IMR-90 (cell line): ENCODE results near the gene ATG5. TPM values are rescaled to one million over a fixed set of nuclear protein-coding genes. Genes with fewer than 3 reads are reported as not detected.
A peak's percentile ranks its signal among the peaks of the same experiment; 100 is the strongest.

Source experiments
- ATAC-seq: fragments of 200-7000 bp; cut with Tn5 transposase; 2 replicates; pipeline ENCODE4 v1.9.1; 2020; ENCODE audit warnings: low read depth, mild to moderate bottlenecking, moderate library complexity
- BruUV-seq: library from RNA; stranded (reverse); fragments of 400-500 nt; replicated peaks from 2 replicates; lab custom pipeline; 2021; lab: Mats Ljungman, UMichigan
- CTCF ChIA-PET: fragments of 300-600 bp; formaldehyde crosslinking; extraction: SDS; loops from one replicate; lab custom pipeline; 2021; ENCODE audit warnings: antibody characterized with exemption; lab: Yijun Ruan, JAX
- POLR2A ChIA-PET: fragments of 300-600 bp; sonication (Branson Sonifier 250); formaldehyde crosslinking; loops from one replicate; lab custom pipeline; 2022; ENCODE audit warnings: antibody characterized with exemption; ENCODE audit not compliant: unreplicated experiment; lab: Charles Lee
- DNase-seq: peaks from one replicate; pipeline ENCODE4 v3.0.0; 2013
- H2AFZ ChIP-seq: replicated peaks from 2 replicates; pipeline ENCODE3; 2013; ENCODE audit warnings: low read length, mild to moderate bottlenecking; ENCODE audit not compliant: poor library complexity
- H2AK5ac ChIP-seq: 2 replicates; pipeline ENCODE4 v1.6.1; 2013; ENCODE audit warnings: low read depth, low read length, inconsistent platforms
- H2AK9ac ChIP-seq: replicated peaks from 2 replicates; pipeline ENCODE3; 2013; ENCODE audit warnings: mild to moderate bottlenecking, low read depth, low read length, moderate library complexity; ENCODE audit not compliant: poor library complexity
- H2BK120ac ChIP-seq: 2 replicates; pipeline ENCODE4 v1.6.1; 2013; ENCODE audit warnings: low read depth, low read length, inconsistent platforms
- H2BK15ac ChIP-seq: 3 replicates; pipeline ENCODE4 v1.6.1; 2013; ENCODE audit warnings: low read depth, low read length, inconsistent platforms
- H2BK20ac ChIP-seq: 2 replicates; pipeline ENCODE4 v1.6.1; 2013; ENCODE audit warnings: low read depth, mild to moderate bottlenecking, inconsistent platforms, low read length, moderate library complexity
- H2BK5ac ChIP-seq: 2 replicates; pipeline ENCODE4 v1.6.1; 2013; ENCODE audit warnings: mild to moderate bottlenecking, low read depth, low read length, inconsistent platforms; ENCODE audit not compliant: poor library complexity, severe bottlenecking
- H3K14ac ChIP-seq: replicated peaks from 2 replicates; pipeline ENCODE4 v1.6.1; 2013; ENCODE audit warnings: low read depth, low read length, inconsistent platforms
- H3K18ac ChIP-seq: 2 replicates; pipeline ENCODE4 v1.6.1; 2013; ENCODE audit warnings: low read depth, low read length, control low read depth
- H3K23ac ChIP-seq: 2 replicates; pipeline ENCODE4 v1.6.1; 2013; ENCODE audit warnings: low read depth, low read length, inconsistent platforms
- H3K27ac ChIP-seq: 2 replicates; pipeline ENCODE4 v1.5.1; 2013; ENCODE audit warnings: mild to moderate bottlenecking, control low read depth, low read length; ENCODE audit not compliant: insufficient read depth
- H3K27me3 ChIP-seq: 2 replicates; pipeline ENCODE4 v1.6.1; 2013; ENCODE audit warnings: low read length; ENCODE audit not compliant: control insufficient read depth, insufficient read depth
- H3K36me3 ChIP-seq: 2 replicates; pipeline ENCODE4 v1.6.1; 2013; ENCODE audit warnings: low read length, mixed read lengths; ENCODE audit not compliant: control insufficient read depth, insufficient read depth
- H3K4ac ChIP-seq: 2 replicates; pipeline ENCODE4 v1.6.1; 2013; ENCODE audit warnings: low read depth, low read length, inconsistent platforms
- H3K4me1 ChIP-seq: 2 replicates; pipeline ENCODE4 v1.6.1; 2013; ENCODE audit warnings: low read length, mixed read lengths; ENCODE audit not compliant: control insufficient read depth, insufficient read depth
- H3K4me2 ChIP-seq: 2 replicates; pipeline ENCODE4 v1.6.1; 2013; ENCODE audit warnings: low read depth, mild to moderate bottlenecking, control low read depth, low read length, moderate library complexity
- H3K4me3 ChIP-seq: 2 replicates; pipeline ENCODE4 v1.5.1; 2013; ENCODE audit warnings: low read depth, mild to moderate bottlenecking, control low read depth, low read length, moderate library complexity; ENCODE audit not compliant: insufficient read depth
- H3K56ac ChIP-seq: 2 replicates; pipeline ENCODE4 v1.6.1; 2013; ENCODE audit warnings: low read length, inconsistent platforms; ENCODE audit not compliant: insufficient read depth; ENCODE audit errors: extremely low read depth
- H3K79me1 ChIP-seq, 2 experiments: 2 replicates each; pipeline ENCODE4 v1.6.1; 2013; ENCODE audit warnings: low read length in 2 of 2, inconsistent platforms in 1 of 2, low read depth in 1 of 2
- H3K9ac ChIP-seq: 2 replicates; pipeline ENCODE4 v1.6.1; 2013; ENCODE audit warnings: low read depth, low read length, control low read depth
- H3K9me1 ChIP-seq: 2 replicates; pipeline ENCODE4 v1.6.1; 2013; ENCODE audit warnings: low read length, inconsistent platforms; ENCODE audit not compliant: insufficient read depth
- H3K9me3 ChIP-seq: 2 replicates; pipeline ENCODE4 v1.6.1; 2013; ENCODE audit warnings: low read length; ENCODE audit not compliant: control insufficient read depth, insufficient read depth
- H4K20me1 ChIP-seq: 2 replicates; pipeline ENCODE4 v1.6.1; 2013; ENCODE audit warnings: low read length, inconsistent platforms; ENCODE audit not compliant: insufficient read depth
- H4K5ac ChIP-seq: 2 replicates; pipeline ENCODE4 v1.6.1; 2013; ENCODE audit warnings: mild to moderate bottlenecking, low read depth, low read length, control low read depth
- H4K8ac ChIP-seq, 2 experiments: 2 replicates each; pipeline ENCODE4 v1.6.1; 2013; ENCODE audit warnings: low read depth in 2 of 2, low read length in 2 of 2, control low read depth in 1 of 2, inconsistent platforms in 1 of 2
- H4K91ac ChIP-seq: 2 replicates; pipeline ENCODE4 v1.6.1; 2013; ENCODE audit warnings: low read depth, low read length, inconsistent platforms; ENCODE audit not compliant: insufficient read depth
- BHLHE40 ChIP-seq: fragments of 150-350 bp; IDR thresholded peaks from 2 replicates; pipeline ENCODE4 v1.6.1; 2016; ENCODE audit warnings: mild to moderate bottlenecking, low read depth, low read length
- CEBPB ChIP-seq: IDR thresholded peaks from 2 replicates; pipeline ENCODE4 v1.6.1; 2012; ENCODE audit warnings: low read depth, low read length, improper control_type of control experiment
- CHD1 ChIP-seq: IDR thresholded peaks from 2 replicates; pipeline ENCODE4 v1.6.1; 2012; ENCODE audit warnings: low read depth, low read length, improper control_type of control experiment
- CTCF ChIP-seq: conservative IDR thresholded peaks from 2 replicates; pipeline ENCODE4 v1.5.1; 2012; ENCODE audit warnings: mild to moderate bottlenecking, low read depth, low read length, improper control_type of control experiment
- ELK1 ChIP-seq: fragments of 150-350 bp; IDR thresholded peaks from 2 replicates; pipeline ENCODE4 v1.6.1; 2016; ENCODE audit warnings: low read depth, mild to moderate bottlenecking, low read length, moderate library complexity, borderline replicate concordance
- FOS ChIP-seq: fragments of 150-350 bp; IDR thresholded peaks from 2 replicates; pipeline ENCODE4 v1.6.1; 2016; ENCODE audit warnings: low read depth, low read length
- MAFK ChIP-seq: IDR thresholded peaks from 2 replicates; pipeline ENCODE4 v1.6.1; 2012; ENCODE audit warnings: low read depth, low read length, improper control_type of control experiment
- MAZ ChIP-seq: IDR thresholded peaks from 2 replicates; pipeline ENCODE4 v1.6.1; 2012; ENCODE audit warnings: low read depth, mild to moderate bottlenecking, low read length, improper control_type of control experiment, moderate library complexity, borderline replicate concordance
- MXI1 ChIP-seq: IDR thresholded peaks from 2 replicates; pipeline ENCODE4 v1.6.1; 2012; ENCODE audit warnings: low read depth, mild to moderate bottlenecking, low read length, moderate library complexity, borderline replicate concordance
- NFE2L2 ChIP-seq: fragments of 150-350 bp; IDR thresholded peaks from 2 replicates; pipeline ENCODE4 v1.6.1; 2016; ENCODE audit warnings: low read depth, mild to moderate bottlenecking, low read length
- POLR2A ChIP-seq: IDR thresholded peaks from 2 replicates; pipeline ENCODE4 v1.6.1; 2012; ENCODE audit warnings: mild to moderate bottlenecking, low read depth, low read length
- RCOR1 ChIP-seq: IDR thresholded peaks from 2 replicates; pipeline ENCODE4 v1.6.1; 2012; ENCODE audit warnings: mild to moderate bottlenecking, low read length, improper control_type of control experiment; ENCODE audit not compliant: insufficient replicate concordance
- RFX5 ChIP-seq: IDR thresholded peaks from 2 replicates; pipeline ENCODE4 v1.8.0; 2012; ENCODE audit warnings: low read depth, mild to moderate bottlenecking, low read length, moderate library complexity
- WGBS, 2 experiments: methylation state at CpG; one replicate each; pipeline versions ENCODE4 v1.1.5 to v1.1.7; 2013; ENCODE audit warnings: missing lambda C conversion rate in 2 of 2; ENCODE audit not compliant: insufficient read length in 1 of 2; ENCODE audit errors: extremely low coverage in 2 of 2; 5-methylcytosine and 5-hydroxymethylcytosine counted together
- dilution Hi-C: fragments of 300-500 bp; cut with HindIII; formaldehyde crosslinking; loops from one replicate; pipeline ENCODE4 v1.14.3; 2018; ENCODE audit warnings: low sequenced_read_pairs; ENCODE audit not compliant: unreplicated experiment
- in situ Hi-C: fragments of 300-500 bp; cut with MboI; formaldehyde crosslinking; loops from 3 replicates; pipeline ENCODE4 v1.14.3; 2019; ENCODE audit warnings: low sequenced_read_pairs, inconsistent platforms, mixed read lengths
- intact Hi-C: fragments of 100-400 bp; cut with micrococcal nuclease; formaldehyde crosslinking; loops from 2 replicates; pipeline ENCODE4 v1.10.0; 2022
- polyA plus RNA-seq, 3 experiments: library from polyadenylated mRNA; depleted of rRNA; stranded (reverse); fragments of >200 nt; gene quantifications; 2 replicates each; pipeline ENCODE4 v1.2.3, GENCODE V29; 2012; ENCODE audit warnings: low replicate concordance in 1 of 3
- total RNA-seq: library from RNA; depleted of rRNA; stranded (reverse); fragments of >200 nt; gene quantifications from 2 replicates; pipeline ENCODE4 v1.2.3, GENCODE V29; 2012
- TF ChIP-seq, protein P1 (sequence below): fragments of 150-350 bp; IDR thresholded peaks from 2 replicates; pipeline ENCODE4 v1.6.1; 2017; ENCODE audit warnings: mild to moderate bottlenecking, antibody characterized with exemption, low read length, low read depth

The ATG5 gene
- total and polyA plus RNA-seq, 2 of the 4 experiments (the other 2 are of a cell fraction): 13.5 to 28.0 TPM

- dilution Hi-C loops: no loop called here
- Histone ChIP-seq H4K5ac (peak overlapping the region; percentile 4; the same call in 1 of the 2 replicates), H3K27ac (no peak overlapping the region), H2AK5ac (no peak overlapping the region), H3K9ac (no peak overlapping the region), H3K18ac (peak overlapping the region; percentile 33; the same call in 1 of the 2 replicates), H4K8ac (no peak overlapping the region; a peak in 1 of 4 replicates), H3K36me3 (peaks cover 5% of the 10 kb centered on the region), H2AFZ (no peak overlapping the region), H3K4me1 (peaks cover 6% of the 10 kb centered on the region; the same call in 1 of the 2 replicates), H2BK20ac (peak overlapping the region; percentile 18; the same call in 1 of the 2 replicates), H3K4me2 (peak overlapping the region; percentile 36; the same call in 1 of the 2 replicates), H3K9me1 (peaks cover 3% of the 10 kb centered on the region; the same call in 1 of the 2 replicates), H3K23ac (0 out of 2 replicates have a peak overlapping the region, but pooled peaks have one; percentile 14), H3K4me3 (no peak overlapping the region), H4K20me1 (no peaks in the 10 kb centered on the region), H3K27me3 (no peaks in the 10 kb centered on the region), H3K79me1 (peaks cover 0 to 5% of the 10 kb centered on the region in 2 experiments; a peak in 1 of 4 replicates), H3K9me3 (no peaks in the 10 kb centered on the region), H2BK5ac (peak overlapping the region; percentile 67), H2BK120ac (peak overlapping the region; percentile 11; the same call in 1 of the 2 replicates), H3K14ac (peak overlapping the region; percentile 23; the same call in 1 of the 2 replicates), H2AK9ac (no peak overlapping the region), H2BK15ac (no peak overlapping the region; the same call in 2 of the 3 replicates), H3K56ac (no peak overlapping the region), H4K91ac (no peak overlapping the region; the same call in 1 of the 2 replicates), H3K4ac (peak overlapping the region; percentile 2; the same call in 1 of the 2 replicates)
- BruUV-seq: no TSS peak
- in situ Hi-C loops: no loop called here
- intact Hi-C loops: no loop called here
- ChIA-PET CTCF (no interaction called here), POLR2A (interaction anchor here (0.6 kb wide), 1 partner anchor 25 kb away, joined by 3 read pairs; no protein-coding TSS in a partner anchor)
- DNase-seq (no peak), ATAC-seq (peak; percentile 59)
- WGBS, 2 experiments: no CpG with 5 or more reads among the region's 1 CpG
- TF ChIP-seq BHLHE40 (no peak), MAFK (no peak), RCOR1 (no peak), RFX5 (no peak), MXI1 (no peak), CTCF (no peak), CEBPB (no peak), MAZ (no peak), FOS (no peak), NFE2L2 (no peak), ELK1 (no peak), CHD1 (no peak), POLR2A (no peak)
- TF ChIP-seq, protein P1, sequence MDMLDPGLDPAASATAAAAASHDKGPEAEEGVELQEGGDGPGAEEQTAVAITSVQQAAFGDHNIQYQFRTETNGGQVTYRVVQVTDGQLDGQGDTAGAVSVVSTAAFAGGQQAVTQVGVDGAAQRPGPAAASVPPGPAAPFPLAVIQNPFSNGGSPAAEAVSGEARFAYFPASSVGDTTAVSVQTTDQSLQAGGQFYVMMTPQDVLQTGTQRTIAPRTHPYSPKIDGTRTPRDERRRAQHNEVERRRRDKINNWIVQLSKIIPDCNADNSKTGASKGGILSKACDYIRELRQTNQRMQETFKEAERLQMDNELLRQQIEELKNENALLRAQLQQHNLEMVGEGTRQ: no peak
These were observed 137.3 kb downstream of the ATG5 start for GRCh38 chr6:106188104-106188794.
